DMS53 treated with DMSO at 0.1 percent for 48 hours (cell line): ENCODE results near the gene SRMS.

Experiments
- DNase-seq: peaks from one replicate; lab custom pipeline; 2025; ENCODE audit not compliant: unreplicated experiment; lab: John Stamatoyannopoulos, UW

SRMS gene

DNA sequence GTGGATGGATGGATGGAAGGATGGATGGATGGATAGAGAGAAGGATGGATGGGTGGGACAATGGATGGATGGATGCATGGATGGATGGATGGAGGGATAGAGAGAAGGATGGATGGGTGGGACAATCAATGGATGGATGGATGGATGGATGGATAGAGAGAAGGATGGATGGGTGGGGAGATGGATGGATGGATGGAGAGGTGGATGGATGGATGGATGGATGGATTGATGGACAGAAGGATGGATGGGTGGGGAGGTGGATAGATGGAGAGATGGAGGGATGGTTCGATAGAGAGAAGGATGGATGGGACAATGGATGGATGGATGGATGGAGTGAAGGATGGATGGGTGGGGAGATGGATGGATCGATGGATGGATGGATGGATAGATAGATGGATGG is 55.0 kb downstream of the SRMS start:
- no peak for DNase-seq

DNA sequence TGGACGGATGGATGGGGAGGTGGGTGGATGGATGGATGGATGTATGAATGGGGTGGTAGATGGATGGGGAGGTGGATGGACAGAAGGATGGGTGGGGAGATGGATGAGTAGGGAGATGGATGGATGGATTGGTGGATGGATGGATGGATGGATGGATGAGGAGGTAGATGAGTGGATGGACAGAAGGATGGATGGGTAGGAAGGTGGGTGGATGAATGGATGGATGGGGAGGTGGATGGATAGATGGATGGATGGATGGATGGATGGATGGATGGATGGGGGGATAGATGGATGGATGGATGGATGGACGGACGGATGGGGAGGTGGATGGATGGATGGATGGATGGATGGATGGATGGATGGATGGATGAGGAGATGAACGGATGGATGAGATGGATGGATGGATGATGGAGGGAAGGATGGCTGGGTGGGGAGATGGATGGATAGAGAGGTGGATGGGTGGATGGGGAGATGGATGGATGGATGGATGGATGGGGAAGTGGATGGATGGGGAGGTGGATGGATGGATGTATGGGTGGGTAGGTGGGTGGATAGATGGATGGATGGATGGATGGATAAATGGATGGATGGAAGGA is 55.8 kb downstream of the SRMS start:
- DNase-seq: no peak

- no peak for DNase-seq
Measured at GRCh38 chr20:63491078-63491477, 56.5 kb downstream of the SRMS start.
